Fibroblast of skin of back (primary cell): Measurements from ENCODE around the gene GET4. TPM values are rescaled to one million over a fixed set of nuclear protein-coding genes. Genes with fewer than 3 reads are reported as not detected.

Source experiments
- DNase-seq: peaks from one replicate; pipeline ENCODE4 v3.0.0-alpha.2; 2013
- polyA plus RNA-seq, 2 experiments: library from polyadenylated mRNA; unstranded; fragments of 120-200 nt; gene quantifications; one replicate each; pipeline ENCODE4 v1.2.1, GENCODE V29; 2013; ENCODE audit not compliant: insufficient read length in 2 of 2

GET4 gene, protein sequence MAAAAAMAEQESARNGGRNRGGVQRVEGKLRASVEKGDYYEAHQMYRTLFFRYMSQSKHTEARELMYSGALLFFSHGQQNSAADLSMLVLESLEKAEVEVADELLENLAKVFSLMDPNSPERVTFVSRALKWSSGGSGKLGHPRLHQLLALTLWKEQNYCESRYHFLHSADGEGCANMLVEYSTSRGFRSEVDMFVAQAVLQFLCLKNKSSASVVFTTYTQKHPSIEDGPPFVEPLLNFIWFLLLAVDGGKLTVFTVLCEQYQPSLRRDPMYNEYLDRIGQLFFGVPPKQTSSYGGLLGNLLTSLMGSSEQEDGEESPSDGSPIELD
- 26.2 TPM for polyA plus RNA-seq (2013, experiment 1 of 2; ENCODE audit: insufficient read length)
- 17.6 TPM for polyA plus RNA-seq (2013, experiment 2 of 2; ENCODE audit: insufficient read length)

DNA sequence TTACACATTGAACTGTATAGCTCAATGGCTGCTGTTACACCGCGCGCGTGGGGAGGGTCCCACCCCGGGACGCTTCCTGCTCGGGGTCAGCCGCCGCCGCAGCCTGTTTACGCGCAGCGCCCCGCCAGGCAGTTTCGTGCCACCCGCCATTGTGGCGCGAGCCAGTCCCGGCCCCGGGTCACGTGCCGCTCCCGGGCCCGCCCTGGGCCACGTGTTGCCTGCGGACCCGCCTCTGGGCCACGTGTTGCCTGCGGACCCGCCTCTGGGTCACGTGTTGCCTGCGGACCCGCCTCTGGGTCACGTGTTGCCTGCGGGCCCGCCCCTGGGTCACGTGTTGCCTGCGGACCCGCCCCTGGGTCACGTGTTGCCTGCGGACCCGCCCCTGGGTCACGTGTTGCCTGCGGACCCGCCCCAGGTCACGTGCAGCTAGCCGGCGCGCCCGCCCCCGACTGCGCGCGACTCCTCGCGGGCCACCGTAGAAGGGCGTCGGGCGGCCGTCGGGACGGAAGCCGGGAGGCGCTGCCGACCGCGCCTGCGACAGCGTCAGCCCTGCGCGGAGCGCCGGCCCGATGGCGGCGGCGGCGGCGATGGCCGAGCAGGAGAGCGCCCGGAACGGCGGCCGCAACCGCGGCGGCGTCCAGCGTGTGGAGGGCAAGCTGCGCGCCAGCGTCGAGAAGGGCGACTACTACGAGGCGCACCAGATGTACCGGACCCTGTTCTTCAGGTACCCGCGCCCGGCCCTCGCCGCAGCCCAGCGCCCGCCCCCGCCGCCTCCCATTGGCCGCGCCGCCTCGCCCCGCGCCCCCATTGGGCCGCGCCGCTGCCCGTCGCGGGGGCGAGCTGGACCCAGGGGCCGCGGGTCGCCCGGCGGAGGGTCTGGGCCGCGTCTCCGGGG is at the start of gene GET4:
GET4 (plus strand) TSS at position 478 of the 895 bp plus-strand sequence; CDS start at position 570, 92 bp downstream.
- peak; percentile 95 for DNase-seq

DNA sequence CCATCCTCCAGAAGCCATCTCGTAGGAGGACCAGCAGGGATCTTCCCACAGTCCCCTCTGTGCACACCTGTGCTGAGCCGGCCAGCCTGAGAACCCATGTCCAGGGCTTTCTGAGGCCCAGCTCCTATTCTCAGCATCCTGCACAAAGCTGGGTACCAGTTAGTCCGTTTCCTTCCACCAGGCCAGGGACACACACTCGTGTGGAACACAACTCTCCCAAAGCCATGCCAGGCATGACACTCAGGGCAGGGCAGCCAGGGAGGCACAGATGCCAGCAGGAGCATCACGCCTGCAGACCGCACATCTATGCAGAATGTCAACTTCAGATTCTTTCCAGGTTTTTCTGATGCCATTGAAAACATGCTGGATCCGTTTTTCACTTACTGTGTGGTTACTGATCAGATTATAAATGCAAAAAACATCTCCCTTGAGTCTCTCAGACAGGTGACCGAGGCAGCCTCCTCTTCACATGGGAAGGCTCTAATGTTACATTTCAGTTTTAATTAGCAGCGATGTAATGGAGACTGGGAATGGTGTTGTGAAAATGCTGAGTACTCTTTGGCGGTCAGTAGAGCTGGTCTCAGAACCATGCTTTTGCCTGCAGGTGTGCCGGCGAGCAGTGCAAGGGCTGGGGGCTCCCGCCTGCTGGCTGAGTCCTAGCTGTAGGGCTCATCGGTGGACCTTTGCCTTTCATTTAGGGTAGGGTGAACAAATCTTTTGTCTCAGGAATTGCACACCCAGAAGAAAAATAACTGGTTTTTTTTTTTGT is 47.4 kb upstream of the GET4 start:
- no peak for DNase-seq

- DNase-seq, result no peak
Observed at GRCh38 chr7:830069-830468, 46.3 kb upstream of the GET4 start.

DNA sequence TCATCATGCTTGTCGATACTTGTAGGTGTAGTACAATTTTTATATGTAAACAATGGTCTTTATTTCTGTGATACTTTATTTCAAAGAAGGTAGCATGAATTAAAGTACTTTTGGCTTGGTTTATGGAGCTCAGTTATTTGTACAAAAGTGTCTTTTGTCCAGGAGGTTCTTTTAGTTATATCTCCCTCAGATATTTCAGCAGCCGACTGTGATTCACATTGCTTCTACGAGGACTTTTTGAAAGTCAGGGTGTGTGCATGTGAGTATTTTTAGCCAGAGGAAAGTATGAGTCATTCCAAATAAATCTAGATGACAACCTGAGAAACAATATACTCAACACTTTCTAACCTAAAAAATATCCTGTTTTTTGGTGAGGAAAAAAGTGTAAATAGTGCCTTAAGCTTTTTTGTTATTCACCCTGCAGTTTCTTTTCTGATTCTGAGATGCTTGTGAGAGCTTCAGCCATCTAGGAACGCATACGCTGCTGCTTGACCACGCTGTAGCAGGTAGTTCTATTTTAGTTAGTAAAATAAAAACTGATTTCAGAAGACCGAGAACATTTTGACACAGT is 44.7 kb upstream of the GET4 start:
- DNase-seq, result peak; percentile 90

DNA sequence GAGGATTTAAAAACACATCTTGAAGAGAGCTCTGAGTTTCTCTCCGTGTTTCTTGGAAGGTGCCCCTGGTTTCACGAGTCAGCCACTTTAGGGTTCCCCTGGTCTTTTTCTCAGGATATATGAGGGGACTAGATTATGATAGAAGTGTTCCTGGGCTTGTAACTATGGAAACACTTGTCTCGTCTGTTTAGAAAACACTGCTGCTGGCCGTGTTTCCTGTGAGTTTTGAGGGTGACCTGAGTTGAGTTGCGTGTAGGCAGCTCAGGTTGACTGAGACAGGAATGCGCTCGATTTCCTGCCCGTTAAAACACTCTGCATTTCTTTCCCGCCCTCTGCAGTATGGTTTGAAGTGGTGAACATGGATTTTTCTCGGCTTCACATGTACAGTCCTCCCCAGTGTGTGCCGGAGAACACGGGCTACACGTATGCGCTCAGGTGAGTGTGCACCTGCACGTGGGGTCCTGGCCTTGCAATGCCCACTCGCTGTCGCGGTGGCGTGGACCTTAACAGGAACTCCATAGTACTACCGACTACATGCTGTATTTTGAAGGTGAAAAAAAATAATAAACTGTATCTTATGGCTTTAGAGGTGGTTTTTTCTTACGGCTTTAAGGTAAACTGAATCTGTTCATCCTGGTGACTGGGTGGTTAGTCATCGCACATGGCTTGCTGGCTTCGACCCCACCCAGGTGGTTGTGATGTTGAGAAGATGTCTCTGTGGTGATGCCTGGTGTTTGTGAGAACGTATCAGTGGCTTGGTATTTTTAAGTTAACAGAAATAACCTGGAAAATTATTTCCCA is 44.0 kb upstream of the GET4 start, which contains the start of gene SUN1:
SUN1 (plus strand) TSS at position 310 of the 801 bp plus-strand sequence; CDS start at position 359, 49 bp downstream.
- DNase-seq, result peak; percentile 68

- DNase-seq, result no peak
Observed at GRCh38 chr7:832968-833424, 43.4 kb upstream of the GET4 start.

GRCh38 chr7:833601-834258 is 42.6 kb upstream of the GET4 start:
- DNase-seq, result no peak

DNA sequence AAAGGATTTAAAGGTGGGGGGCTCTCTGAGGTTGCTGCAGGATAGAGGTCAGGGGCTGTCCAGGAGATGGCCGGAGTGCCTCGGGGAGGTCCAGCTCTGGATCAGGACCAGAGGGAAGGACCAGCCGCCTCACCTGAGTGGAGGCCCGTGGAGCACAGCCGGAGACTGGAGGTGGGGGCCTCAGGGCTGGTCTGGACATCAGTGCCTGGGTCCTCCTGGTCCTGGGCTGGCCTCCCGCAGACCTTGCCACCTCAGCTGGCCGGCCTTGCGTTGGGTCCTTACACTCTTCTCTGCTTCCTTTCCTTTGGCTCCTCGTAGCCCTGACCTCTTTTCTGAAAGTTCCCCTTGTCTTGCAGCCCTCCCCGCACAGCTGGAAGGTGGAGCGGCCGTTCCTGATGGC is 42.1 kb upstream of the GET4 start:
- DNase-seq, result no peak

GRCh38 chr7:835021-835420 is 41.3 kb upstream of the GET4 start:
- DNase-seq, result no peak

DNA sequence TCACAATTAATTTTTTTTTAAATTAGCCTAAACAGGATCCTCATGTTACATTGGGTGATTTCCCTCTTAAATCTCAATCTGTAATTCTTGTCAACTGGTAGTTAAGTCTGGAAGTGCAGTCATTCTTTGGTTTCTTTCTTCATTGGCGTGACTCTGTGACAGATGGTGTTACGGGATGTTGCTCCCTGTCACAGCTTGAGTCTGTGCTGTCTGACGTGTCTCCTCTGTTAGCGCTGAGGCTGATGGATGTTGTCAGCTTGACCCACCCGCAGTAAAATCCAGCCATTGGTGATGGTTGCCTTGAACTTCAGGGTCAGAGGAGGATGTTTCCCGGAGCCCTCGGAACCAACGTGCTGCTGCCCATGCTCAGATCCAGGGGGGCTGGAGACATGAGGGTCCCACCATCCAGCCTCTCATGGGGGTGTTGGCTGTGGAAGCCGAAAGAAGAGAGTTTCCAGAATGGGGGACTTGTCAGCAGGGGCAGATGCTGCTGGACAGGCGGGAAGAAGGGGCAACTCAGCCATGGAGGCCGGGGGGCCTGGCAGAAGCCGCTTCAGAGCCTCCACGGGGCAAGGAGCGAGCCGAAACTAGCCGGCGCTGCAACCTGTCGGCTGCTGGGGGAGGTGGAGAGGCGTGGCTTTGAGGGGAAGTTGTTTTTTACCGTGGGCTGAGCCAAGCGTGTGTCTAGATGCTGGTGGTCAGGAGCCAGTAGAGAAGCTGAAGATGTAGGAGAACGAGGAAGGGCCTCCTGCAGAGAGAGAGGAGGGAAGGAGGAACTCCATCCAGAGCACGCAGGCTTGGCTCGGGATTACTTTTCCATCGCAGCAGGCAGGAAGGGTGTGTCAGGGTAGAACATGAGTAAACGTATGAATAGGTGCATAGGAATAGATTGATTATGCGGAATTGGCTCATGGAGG is 40.6 kb upstream of the GET4 start:
- DNase-seq, result no peak

GRCh38 chr7:836429-836828 is 39.9 kb upstream of the GET4 start:
- DNase-seq, result peak; percentile 42

GRCh38 chr7:837001-837400 is 39.4 kb upstream of the GET4 start:
- no peak for DNase-seq

DNA sequence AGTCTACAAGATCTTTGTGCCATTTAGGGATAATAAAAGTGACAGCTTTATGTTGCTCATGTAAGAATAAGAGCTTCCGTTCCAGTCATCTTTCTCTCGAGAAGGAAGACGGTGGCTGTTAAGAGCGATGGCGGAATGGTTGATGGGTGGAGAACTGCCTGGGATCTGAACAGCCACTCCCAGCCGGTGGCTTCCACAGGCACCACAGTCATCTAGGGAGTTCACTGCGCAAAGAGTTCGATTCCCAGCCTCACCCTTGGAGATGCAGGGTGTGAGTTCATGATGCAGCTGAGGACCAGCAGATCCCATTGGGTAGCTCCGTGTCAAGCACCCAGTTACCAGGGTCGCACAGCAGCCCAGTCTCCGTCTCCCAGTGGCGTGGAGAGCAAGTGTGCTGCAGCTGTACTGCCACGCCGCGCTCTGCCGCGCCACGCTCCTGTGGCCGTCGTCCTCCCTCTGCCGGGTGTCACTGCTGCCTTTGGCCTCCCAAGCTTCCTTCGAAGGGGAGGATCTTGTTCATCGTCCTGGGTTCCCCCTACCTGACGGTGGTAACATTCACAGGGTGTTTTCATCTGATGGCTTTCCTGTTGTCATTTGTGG is 36.3 kb upstream of the GET4 start:
- DNase-seq, result no peak

DNA sequence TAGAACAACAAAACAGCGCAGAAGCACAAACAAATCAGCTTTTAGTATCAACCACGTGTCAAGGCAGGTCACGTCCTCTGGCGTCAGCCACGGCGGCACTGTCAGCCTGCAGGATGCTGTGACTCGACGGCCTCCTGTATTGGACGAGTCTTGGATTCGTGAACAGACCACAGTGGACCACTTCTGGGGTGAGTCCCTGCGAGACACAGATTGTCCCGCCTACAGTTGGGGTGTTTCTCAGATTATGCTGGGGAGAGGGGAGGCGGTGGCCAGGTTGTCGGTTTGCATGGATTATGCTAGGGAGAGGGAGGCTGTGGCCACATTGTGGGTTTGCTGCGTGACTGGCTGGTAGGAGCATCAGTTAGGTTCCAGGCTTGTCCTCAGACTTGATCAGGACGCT is 34.4 kb upstream of the GET4 start:
- DNase-seq, result no peak

- no peak for DNase-seq
Observed at GRCh38 chr7:842431-843031, 33.8 kb upstream of the GET4 start.

DNA sequence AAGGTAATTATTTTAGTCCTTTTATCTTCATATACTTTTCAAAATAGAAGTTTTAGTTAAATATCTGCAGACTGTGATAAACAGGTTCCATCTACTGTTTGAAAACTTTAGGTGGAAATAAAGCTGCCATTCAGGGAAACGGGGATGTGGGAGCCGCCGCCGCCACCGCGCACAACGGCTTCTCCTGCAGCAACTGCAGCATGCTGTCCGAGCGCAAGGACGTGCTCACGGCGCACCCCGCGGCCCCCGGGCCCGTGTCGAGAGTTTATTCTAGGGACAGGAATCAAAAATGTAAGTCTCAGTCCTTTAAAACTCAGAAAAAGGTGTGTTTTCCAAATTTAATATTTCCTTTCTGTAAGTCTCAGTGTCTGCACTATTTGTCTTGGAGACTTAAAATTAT is 33.1 kb upstream of the GET4 start:
- no peak for DNase-seq

DNA sequence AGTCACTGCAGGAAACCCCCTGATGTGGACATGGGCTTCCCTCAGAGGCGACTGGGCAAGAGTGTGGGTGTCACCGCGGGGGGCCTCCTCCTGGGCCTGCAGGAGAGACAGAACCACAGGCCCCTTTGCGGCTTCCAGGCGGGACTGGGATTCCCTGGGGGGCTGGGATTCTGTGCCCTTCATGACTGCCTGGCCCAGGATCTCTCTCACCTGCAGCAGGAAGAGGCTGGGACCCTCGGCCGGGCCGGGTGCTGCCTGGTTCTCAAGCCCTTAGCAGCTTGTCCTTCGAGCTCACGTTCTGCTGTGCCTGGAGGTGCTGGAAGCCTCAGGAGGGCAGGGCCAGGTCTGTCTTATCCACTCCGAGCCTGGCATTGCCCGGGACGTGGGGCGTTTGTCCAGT is 32.3 kb upstream of the GET4 start:
- DNase-seq, result no peak

DNA sequence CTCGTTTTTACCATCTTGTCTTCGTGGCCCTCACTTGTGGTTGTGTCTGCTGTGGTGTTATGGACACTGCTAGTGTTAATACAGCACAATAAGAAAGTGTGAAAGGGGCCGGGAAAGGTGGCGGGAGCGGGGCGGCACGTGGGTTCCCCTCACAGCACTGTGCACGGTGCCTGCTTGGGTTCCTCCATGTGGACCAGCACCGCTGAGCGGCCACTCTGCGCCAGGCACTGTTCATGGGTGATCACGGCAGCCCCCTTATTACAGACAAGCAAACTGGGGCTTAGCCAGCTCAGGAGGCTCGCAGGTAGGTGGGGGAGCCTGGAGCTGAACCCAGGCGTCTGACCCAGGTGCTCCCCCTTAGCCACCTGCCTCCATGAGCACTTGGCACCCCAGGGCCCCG is 31.8 kb upstream of the GET4 start:
- DNase-seq, result no peak

DNA sequence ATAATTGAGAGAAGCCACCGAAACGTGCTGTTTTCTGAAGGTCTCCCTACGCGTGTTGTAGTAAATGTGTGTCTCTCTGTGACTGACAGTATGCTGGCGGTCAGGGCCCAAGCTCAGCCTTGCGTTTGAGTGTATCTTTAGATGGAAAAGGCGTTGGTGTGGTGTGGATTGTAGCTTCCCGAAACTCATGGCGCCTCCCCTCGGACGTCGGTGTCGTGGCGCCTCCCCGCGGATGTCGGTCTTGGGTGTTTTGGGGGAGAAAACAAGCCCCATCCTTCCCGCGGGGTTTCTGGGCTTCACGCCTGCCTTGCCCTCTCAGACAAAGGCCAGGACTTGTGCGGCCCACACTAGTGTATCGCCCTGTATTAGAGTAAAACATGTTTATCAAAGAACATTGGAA is 31.3 kb upstream of the GET4 start:
- no peak for DNase-seq
